ENCODE measurements around the gene TFR2.
"Not testable (repeated sequence)": the region's sequence is repeated elsewhere in the genome, so short reads cannot be mapped to it uniquely, and the experiment has no call there.

Gene TFR2

GRCh38 chr7:100678291-100678984 lies 37.1 kb upstream of the TFR2 start:
- no peak for DNase-seq (ENCODE audit: low spot score)

- no peak for DNase-seq (ENCODE audit: low spot score)
These were observed 36.2 kb upstream of the TFR2 start for GRCh38 chr7:100677308-100678267.

GRCh38 chr7:100676501-100677306 lies 35.4 kb upstream of the TFR2 start:
- no peak for DNase-seq (ENCODE audit: low spot score)

- peak; percentile 90 for DNase-seq (ENCODE audit: low spot score)
These were observed 34.4 kb upstream of the TFR2 start for GRCh38 chr7:100675581-100676350.

GRCh38 chr7:100675105-100675451 lies 33.7 kb upstream of the TFR2 start:
- DNase-seq (ENCODE audit: low spot score): no peak

GRCh38 chr7:100674411-100675104 lies 33.2 kb upstream of the TFR2 start:
- DNase-seq (ENCODE audit: low spot score): peak; percentile 53

- DNase-seq (ENCODE audit: low spot score): peak; percentile 55
These were observed 32.6 kb upstream of the TFR2 start for GRCh38 chr7:100673942-100674410.

- peak; percentile 98 for DNase-seq (ENCODE audit: low spot score)
These were observed 32.1 kb upstream of the TFR2 start, which contains the start of gene GNB2 for GRCh38 chr7:100673302-100673941. GNB2 (plus strand) TSS chr7:100673740; CDS start chr7:100676266, 2,526 bp downstream.

- DNase-seq (ENCODE audit: low spot score): no peak
These were observed 30.3 kb upstream of the TFR2 start for GRCh38 chr7:100671353-100672327.

GRCh38 chr7:100670074-100670473 lies 28.7 kb upstream of the TFR2 start:
- DNase-seq (ENCODE audit: low spot score): no peak

- not testable (repeated sequence) for DNase-seq (ENCODE audit: low spot score)
These were observed 27.8 kb upstream of the TFR2 start for GRCh38 chr7:100669106-100669505.

GRCh38 chr7:100668069-100668449 lies 26.7 kb upstream of the TFR2 start:
- DNase-seq (ENCODE audit: low spot score): no peak

GRCh38 chr7:100667331-100668068 lies 26.1 kb upstream of the TFR2 start:
- DNase-seq (ENCODE audit: low spot score): no peak

- no peak for DNase-seq (ENCODE audit: low spot score)
These were observed 23.9 kb upstream of the TFR2 start for GRCh38 chr7:100665168-100665726.

GRCh38 chr7:100662194-100662776 lies 20.9 kb upstream of the TFR2 start:
- not testable (repeated sequence) for DNase-seq (ENCODE audit: low spot score)

GRCh38 chr7:100655908-100656674 lies 14.7 kb upstream of the TFR2 start, which contains the start of gene ACTL6B:
ACTL6B (minus strand) TSS chr7:100656448; CDS start chr7:100656354, 94 bp downstream.
- DNase-seq (ENCODE audit: low spot score): no peak

Data from RKO (cell line).